Vagina (tissue), 2 donors: Measurements from ENCODE around the gene HOXA10.

ENCODE experiments used
- CTCF ChIP-seq, 3 experiments: fragments of 450-650 bp in 2 of 3; fragments of 200-600 bp in 1 of 3; sonication (generic) in 1 of 3; IDR thresholded peaks; one replicate each; pipeline ENCODE4 v1.5.1; 2017 to 2019; ENCODE audit warnings: antibody characterized with exemption in 3 of 3, mild to moderate bottlenecking in 2 of 3, moderate library complexity in 2 of 3
- POLR2A ChIP-seq, 2 donors: fragments of 450-650 bp; IDR thresholded peaks; one replicate each; pipeline ENCODE4 v1.6.1; 2017; ENCODE audit warnings: antibody characterized with exemption in 2 of 2, mild to moderate bottlenecking in 2 of 2, moderate library complexity in 2 of 2
- POLR2AphosphoS5 ChIP-seq, 2 donors: sonication (generic); formaldehyde crosslinking; IDR thresholded peaks; one replicate each; pipeline ENCODE4 v1.9.0; 2017; ENCODE audit warnings: antibody characterized with exemption in 2 of 2, mild to moderate bottlenecking in 2 of 2, low read depth in 1 of 2; ENCODE audit not compliant: insufficient read depth in 1 of 2

- TF ChIP-seq CTCF (IDR thresholded peaks at IDR 0.05) (no peak), POLR2AphosphoS5 (IDR thresholded peaks at IDR 0.05; ENCODE audit: insufficient read depth in 1 of 2, low read depth in 1 of 2) (no peak), POLR2A (IDR thresholded peaks at IDR 0.05) (no peak)
Measured at GRCh38 chr7:27221201-27221797, 47.2 kb upstream of the HOXA10 start.
